K562 treated with DMSO at 1 percent for 48 hours (cell line): Measurements from ENCODE around the gene LRRC31. TPM values are rescaled to one million over a fixed set of nuclear protein-coding genes. Genes with fewer than 3 reads are reported as not detected.

Experiments
- total RNA-seq: library from RNA; unstranded; fragments of 300-600 nt; gene quantifications from 2 replicates; pipeline ENCODE4 v1.2.3, GENCODE V29; 2022; ENCODE audit warnings: low replicate concordance; ENCODE audit errors: extremely low read depth

LRRC31 gene
- total RNA-seq, result not detected in 2 replicates

GRCh38 chr3:169869484-169870220, at the start of gene LRRC31:
LRRC31 (minus strand) TSS chr3:169869935; CDS start chr3:169869807, 128 bp downstream.

GRCh38 chr3:169911272-169911671, 41.5 kb upstream of the LRRC31 start, which contains the start of gene SAMD7:
SAMD7 (plus strand) TSS chr3:169911572; CDS start chr3:169919499, 7,927 bp downstream.

GRCh38 chr3:169812332-169813235, 57.2 kb downstream of the LRRC31 start, which contains the start of the genes LRRC34 and LRRIQ4:
LRRC34 (minus strand) TSS chr3:169812904; CDS start chr3:169812548, 356 bp downstream.
LRRIQ4 (plus strand) TSS chr3:169812870; CDS start chr3:169821922, 9,052 bp downstream.

Other genes with a start within 250 kb of the LRRC31 start
- not detected in 2 replicates for gene MECOM, start 206.2 kb downstream of the LRRC31 start, total RNA-seq
- gene TERC, start 104.9 kb downstream of the LRRC31 start, total RNA-seq, result not detected in 2 replicates
- gene ACTRT3, start 100.4 kb downstream of the LRRC31 start, total RNA-seq, result not detected in 2 replicates
- not detected in 2 replicates for gene MYNN, start 96.5 kb downstream of the LRRC31 start, total RNA-seq
- gene LRRIQ4, start 57.1 kb downstream of the LRRC31 start, total RNA-seq, result not detected in 2 replicates
- not detected in 2 replicates for gene LRRC34, start 57.0 kb downstream of the LRRC31 start, total RNA-seq
- gene SAMD7, start 41.6 kb upstream of the LRRC31 start, total RNA-seq, result not detected in 2 replicates
- gene SEC62, start 96.9 kb upstream of the LRRC31 start, total RNA-seq, result not detected in 2 replicates
- not detected in 2 replicates for gene GPR160, start 168.1 kb upstream of the LRRC31 start, total RNA-seq